Tongue (tissue), 2 donors: ENCODE data around the gene ADGRA1. TPM values are rescaled to one million over a fixed set of nuclear protein-coding genes. Genes with fewer than 3 reads are reported as not detected.

ENCODE experiments used
- DNase-seq: peaks from one replicate; pipeline ENCODE4 v3.0.0-alpha.2; 2015
- total RNA-seq: library from RNA; depleted of rRNA; stranded (reverse); fragments of >200 nt; gene quantifications from one replicate; pipeline ENCODE4 v1.2.3, GENCODE V29; 2014

The ADGRA1 gene
- total RNA-seq, 1 donor from 2014 or later: 3.3 TPM

- DNase-seq: no peak
These were observed 25.6 kb downstream of the ADGRA1 start for GRCh38 chr10:133113146-133113830.

DNA sequence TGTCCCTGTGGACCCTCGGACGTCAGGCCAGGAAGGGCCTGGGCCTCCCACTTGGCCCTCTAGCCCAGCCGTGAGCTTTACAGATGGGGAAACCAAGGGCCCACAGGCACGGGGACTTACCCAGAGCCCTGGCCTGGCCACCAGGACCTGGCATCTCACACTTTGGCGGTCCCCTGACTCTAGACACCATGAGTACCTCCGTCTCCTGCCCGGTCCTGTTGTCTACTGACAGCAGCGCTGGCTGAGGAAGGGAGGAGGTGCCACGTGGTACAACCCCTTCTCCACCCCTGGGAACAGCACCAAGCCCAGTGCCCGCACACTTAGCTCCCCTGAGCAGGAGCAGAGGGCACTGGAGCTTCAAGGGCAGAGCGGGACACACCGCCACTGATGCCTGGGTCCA is 26.1 kb downstream of the ADGRA1 start:
- no peak for DNase-seq

DNA sequence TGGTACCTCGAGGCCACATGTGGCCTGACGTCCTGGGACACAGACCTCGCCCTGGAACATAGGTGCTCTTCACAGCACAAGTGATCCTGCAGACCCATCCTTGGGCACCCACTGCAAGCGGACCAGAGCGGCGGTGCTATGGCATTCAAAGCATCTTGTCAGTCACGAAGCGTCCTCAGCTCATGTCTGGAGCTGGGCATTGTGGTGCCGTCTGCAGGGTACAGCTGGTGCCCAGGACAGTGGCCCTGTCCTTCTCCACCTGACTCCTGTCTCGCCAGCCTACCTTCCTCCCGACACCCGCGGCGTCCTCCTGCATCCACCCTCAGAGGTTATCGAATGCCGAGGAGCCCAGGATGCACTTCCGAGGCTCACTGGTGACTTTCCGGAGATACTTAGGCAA is 26.5 kb downstream of the ADGRA1 start:
- DNase-seq: no peak

- no peak for DNase-seq
These were observed 27.2 kb downstream of the ADGRA1 start for GRCh38 chr10:133114726-133115452.

GRCh38 chr10:133115453-133115842 is 27.7 kb downstream of the ADGRA1 start:
- no peak for DNase-seq

GRCh38 chr10:133115976-133116375 is 28.3 kb downstream of the ADGRA1 start:
- no peak for DNase-seq

DNA sequence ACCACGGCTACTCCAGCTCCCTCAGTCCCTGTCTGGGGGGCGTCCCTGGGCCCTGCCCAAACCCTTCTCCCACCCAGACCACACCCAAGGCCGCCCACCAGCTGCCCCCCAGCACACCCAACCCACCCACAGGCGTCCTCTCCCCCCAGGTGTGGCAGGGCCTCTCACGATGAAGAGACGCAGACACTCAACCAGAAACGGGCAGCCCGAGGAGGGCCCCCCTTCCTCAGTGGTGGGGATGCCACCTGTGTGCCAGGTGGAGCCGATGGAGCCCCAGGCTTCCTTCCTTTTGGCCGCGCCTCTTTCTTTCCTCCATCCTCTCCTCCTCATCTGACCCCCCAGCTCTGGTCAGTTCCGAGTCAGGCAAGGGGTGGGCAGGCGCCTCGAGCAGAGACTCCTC is 28.7 kb downstream of the ADGRA1 start:
- DNase-seq: no peak

DNA sequence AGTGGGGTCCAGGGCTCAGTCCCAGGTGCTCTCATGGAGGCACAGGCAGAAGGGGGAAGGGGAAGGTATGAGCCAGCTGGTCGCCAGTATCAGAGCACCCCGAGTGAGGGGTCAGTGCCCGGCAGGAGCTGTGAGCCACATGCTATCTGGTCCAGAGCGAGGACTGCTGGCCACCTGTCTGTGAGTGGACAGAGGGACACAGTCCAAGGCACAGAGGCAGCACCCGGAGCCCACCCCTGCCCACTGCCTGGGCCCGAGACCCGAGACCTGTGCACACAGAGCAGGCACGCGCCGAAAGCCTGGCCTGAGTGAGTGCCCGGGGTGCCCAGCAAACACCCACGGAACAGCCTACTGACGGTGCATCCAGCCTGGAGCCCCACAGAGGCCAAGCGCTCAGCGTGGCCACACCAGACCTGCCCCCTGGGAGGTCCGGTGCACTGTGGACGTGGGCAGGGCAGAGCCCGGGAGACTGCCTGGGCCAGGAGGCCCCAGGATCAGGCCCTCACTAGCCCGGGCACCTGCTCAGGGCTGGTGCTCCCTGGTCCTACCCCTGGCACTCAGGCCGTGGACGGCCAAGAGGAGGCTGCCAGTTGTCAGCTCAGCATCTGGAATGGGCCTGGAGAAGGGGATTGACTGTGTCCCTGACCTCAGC is 29.4 kb downstream of the ADGRA1 start:
- no peak for DNase-seq

DNA sequence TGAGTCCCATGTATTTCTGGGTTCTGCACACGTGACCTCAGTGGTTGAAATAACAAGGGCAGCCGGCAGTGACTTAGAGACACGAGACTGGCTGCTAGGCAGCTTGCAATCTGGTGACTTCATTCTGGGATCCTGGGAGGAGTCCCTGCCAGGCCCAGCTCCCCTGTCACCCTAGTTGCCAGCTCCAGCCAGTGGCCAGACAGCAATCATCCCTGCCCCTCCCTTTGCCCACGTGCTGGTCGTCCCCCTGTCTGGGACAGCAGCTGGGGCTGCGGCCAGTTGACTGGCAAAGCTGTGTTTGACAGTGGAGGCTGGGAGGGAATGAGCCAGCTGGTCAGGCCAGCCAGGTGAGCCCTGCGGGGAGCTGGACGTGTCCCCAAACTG is 30.0 kb downstream of the ADGRA1 start:
- DNase-seq: peak; percentile 73

- no peak for DNase-seq
These were observed 33.8 kb downstream of the ADGRA1 start for GRCh38 chr10:133121479-133121878.

DNA sequence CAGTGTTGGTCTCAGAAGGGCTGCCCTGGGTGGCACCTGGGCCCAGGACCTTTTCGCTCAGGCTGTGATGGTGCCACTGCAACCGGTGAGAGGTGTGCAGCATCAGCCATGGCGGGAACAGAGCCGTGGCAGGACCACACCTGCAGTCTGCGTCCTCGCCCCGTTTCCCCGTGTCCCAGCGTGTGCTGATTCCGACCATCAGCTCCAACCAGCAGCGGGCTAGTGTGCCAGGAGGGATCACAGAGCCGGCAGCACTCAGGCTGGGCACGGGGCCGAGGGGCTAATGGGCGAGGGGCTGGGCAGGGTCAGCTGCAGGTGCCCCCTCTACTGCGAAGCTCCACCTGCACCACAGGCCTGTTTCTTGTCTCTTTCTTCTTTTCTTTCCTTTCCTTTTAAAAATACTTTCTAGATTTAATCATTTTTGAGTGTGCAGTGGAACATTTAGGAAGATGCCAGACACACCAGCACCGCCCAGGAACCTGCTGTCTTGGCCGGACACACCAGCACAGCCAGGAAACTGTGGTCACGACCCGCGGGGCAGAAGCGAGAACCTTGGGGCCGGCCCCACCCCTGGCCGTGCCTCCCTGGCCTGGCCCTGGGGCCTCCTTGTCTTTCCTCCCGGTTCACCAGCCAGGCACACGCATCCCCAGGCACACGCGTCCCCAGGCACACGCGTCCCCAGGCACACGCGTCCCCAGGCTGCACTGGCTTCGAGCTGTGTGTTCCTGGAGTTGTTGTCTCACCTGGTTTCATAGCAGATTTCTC is 34.6 kb downstream of the ADGRA1 start:
- DNase-seq: no peak

- DNase-seq: no peak
These were observed 35.5 kb downstream of the ADGRA1 start for GRCh38 chr10:133123050-133123745.

DNA sequence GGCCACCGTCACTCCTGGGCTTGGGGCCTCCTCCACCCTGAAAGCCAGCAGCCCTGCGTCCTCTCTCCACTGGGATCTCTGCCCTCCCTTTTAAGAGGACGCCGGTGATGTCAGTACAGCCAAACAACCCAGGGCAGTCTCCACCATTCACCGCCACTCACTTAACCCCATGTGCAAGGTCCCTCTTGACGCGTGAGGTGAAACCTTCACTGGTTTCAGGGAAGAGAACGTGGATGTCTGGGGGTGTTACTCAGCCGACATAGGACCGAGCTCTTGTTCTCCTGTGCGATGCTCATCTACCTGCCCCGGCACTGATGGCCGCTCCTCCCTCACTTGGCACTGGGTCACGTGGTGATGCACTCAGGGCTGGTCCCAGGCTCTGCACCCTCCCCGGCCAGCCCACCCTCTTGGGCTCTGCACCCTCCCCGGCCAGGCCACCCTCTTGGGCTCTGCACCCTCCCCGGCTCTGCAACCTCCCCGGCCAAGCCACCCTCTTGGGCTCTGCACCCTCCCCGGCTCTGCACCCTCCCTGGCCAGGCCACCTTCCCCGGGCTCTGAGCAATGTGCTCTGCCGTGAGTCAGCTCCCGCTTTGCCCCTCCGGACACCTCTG is 36.1 kb downstream of the ADGRA1 start:
- no peak for DNase-seq

DNA sequence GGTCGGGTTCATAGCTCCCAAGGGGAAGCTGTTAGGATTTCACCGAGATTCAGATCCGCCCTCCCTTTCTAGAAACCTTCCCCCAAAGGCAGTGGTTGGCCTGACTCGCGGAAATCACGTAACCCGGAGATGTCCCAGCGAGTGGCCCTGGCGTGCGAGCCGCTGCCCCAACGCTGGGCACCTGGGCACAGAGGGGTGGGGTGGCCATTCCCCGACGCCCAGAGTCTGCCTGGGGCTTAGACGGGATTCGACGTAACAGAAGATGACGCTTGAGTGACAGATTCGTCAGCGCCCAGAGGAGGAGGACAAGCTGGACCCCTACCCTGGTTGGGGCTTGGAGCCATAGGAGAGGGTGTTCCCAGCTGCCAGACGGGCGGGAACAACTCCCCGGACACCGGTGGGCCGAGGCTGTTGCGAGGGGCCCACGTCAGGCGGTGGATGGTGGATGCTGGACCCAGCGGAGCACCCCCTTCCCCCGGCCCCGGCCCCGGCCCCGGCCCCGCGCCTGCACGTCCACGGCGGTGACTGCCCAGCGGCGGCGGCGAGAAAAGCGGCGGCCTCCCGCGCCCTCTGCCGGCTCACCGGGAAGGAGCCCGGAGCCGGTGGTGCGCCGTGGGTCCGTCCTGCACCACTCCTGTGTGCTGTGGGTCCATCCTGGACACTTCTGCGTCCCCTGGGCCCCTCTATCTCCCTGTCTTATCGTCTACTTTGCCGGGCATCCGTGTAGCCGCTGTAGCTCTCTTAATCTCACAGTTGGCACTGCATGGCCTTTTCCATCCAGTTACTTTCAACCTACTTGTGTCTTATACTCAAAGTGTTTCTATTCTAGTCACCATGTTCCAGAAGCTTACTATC is 36.9 kb downstream of the ADGRA1 start:
- DNase-seq: peak; percentile 55

- DNase-seq: no peak
These were observed 38.2 kb downstream of the ADGRA1 start for GRCh38 chr10:133125901-133126300.

- DNase-seq: no peak
These were observed 38.9 kb downstream of the ADGRA1 start for GRCh38 chr10:133126431-133127290.

- no peak for DNase-seq
These were observed 39.8 kb downstream of the ADGRA1 start for GRCh38 chr10:133127291-133128125.
